NCI-H2107 treated with DMSO at 0.1 percent for 48 hours (cell line): ENCODE measurements around the gene DDX1.
"Not testable (repeated sequence)": the region's sequence is repeated elsewhere in the genome, so short reads cannot be mapped to it uniquely, and the experiment has no call there.

ENCODE experiments used
- DNase-seq: peaks from one replicate; lab custom pipeline; 2025; ENCODE audit not compliant: unreplicated experiment; lab: John Stamatoyannopoulos, UW

Gene DDX1

GRCh38 chr2:15614545-15615300 is 23.1 kb downstream of the DDX1 start:
- no peak for DNase-seq

DNA sequence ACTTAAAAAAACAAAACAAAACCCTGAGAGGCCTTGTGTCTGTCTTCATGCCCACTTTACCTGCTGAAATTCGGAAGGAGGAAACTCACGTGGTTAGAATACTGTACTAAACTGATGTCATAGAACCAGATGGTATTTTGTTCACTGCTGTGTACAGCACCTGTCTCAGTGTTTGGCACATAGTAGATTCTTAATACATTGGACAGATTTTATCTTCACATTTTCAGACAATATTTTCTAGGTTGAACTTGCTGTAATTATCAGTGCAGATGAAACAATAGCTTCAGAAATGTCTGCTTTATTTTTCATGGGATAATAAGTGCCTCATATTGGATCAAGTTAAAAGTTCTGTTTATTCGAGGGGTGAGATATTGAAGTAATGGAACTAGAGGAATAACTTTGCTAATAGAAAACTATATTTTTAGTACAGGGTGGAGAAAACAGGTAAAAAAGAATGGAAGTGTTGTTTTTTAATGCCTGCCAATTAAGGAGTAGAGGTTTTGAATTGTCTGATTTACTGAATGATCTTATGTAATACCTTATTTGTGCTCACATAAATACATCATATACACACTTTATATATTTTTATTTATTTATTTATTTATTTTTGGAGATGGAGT is 23.7 kb downstream of the DDX1 start:
- no peak for DNase-seq

- DNase-seq, result no peak
Measured at GRCh38 chr2:15616429-15616828, 24.8 kb downstream of the DDX1 start.

- DNase-seq, result no peak
Measured at GRCh38 chr2:15616850-15617777, 25.4 kb downstream of the DDX1 start.

DNA sequence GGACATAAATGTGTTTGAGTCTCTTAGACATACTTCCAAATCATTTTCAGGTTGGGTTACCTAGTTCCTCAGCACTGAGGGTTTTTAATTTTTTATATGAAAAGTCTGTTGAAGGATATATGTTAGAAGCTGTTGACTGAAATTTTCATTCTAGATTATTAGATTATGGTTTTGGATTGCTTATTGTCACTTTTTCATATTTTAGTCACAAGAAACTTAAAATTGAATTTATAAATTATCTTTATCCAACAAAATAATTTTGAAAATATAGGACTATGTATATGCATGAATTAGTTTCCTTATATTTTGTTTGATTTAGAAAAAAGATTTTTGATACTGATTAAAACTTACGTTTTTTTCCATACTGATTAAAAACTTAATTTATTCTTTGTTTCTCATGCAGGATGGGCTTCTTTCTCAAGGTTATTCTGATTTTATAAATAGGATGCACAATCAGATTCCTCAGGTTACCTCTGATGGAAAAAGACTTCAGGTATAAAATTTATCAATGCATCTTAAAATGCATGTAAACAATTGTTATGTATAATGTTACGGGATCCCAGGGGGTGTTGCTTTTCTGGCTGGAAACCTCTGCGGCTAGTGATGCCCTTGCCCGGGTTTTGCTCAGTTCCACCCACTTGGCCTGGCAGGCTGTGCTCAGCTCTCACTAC is 26.2 kb downstream of the DDX1 start:
- DNase-seq, result no peak

DNA sequence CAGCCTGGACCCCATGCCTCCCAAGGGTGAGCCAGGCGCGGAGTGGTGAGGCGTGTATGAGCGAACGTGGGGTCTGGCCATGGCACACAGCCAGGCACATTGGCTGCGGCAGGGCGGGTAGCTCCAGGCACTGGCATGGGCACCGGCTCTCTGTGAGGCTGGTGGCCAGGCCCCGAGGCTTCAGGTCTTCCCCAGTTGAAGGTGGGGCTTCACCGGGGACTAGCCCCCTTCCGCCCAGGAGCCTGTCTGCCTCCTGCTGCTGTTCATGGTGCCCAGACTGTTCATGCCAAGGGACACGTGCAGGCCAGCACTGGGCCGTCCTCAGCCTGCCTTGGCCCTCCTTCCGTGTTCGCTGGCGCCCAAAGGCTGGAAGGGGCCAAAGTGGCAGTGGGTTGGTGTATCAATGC is 26.8 kb downstream of the DDX1 start:
- no peak for DNase-seq

GRCh38 chr2:15619076-15619475 is 27.4 kb downstream of the DDX1 start:
- DNase-seq, result no peak

DNA sequence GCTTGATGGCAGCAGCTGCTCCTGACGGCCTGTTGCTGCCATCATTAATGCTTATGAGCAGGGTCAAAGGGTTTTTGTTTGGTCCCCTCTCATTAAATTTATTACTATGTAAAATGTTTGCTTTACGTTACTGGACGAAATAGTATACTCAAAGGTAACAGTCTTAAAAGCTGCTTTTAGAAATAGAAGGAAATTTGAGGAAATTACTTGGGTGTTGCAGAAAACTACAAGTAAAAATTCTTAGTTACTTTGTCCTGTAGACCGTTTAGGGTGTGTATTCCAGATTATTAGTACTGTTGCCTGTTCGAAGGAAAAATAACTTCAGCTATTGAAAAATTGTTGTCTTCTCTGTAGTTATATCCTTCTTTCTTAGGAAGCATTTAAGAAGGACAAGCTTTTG is 27.8 kb downstream of the DDX1 start:
- no peak for DNase-seq

DNA sequence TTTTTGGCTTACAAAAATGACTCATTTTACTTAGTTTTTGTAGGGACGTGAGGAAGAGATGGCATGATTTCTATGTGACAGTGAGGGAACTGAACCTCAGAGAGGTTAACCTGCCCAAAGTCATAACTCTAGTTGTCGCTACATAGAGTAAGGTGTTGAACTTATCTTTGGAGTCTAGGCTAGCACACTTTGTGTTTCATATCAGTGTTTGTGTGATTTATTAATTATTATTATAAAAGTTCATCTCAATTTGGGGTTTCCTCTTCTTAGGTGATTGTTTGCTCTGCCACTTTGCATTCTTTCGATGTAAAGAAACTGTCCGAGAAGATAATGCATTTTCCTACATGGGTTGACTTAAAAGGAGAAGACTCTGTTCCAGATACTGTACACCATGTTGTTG is 28.3 kb downstream of the DDX1 start:
- DNase-seq, result no peak

GRCh38 chr2:15620340-15620739 is 28.7 kb downstream of the DDX1 start:
- DNase-seq, result no peak

DNA sequence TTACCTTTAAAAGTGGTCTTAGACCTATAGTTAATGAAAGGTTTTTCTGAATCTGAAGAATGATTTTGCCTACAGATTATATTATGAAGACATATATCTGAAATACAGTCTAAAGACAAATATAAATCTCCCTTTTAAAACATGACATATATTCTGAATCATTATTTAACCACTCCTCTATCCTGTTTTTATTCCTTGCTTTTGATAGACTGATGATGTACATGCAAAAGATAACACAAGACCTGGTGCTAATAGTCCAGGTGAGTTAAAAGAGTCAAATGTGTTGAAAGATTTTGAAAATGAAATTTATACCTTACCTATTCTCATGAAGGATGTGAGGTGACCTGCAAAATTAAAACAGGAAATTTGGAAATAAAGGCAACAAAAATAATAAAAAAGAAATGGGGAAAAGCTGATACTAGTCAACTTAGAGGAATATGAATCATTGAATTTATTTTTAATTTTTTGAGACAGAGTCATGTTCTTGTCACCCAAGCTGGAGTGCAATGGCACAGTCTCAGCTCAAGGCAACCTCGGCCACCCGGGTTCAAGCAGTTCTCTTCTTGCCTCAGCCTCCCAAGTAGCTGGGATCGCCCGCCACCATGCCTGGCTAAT is 29.3 kb downstream of the DDX1 start:
- DNase-seq, result no peak

GRCh38 chr2:15621472-15621870 is 29.8 kb downstream of the DDX1 start:
- not testable (repeated sequence) for DNase-seq

DNA sequence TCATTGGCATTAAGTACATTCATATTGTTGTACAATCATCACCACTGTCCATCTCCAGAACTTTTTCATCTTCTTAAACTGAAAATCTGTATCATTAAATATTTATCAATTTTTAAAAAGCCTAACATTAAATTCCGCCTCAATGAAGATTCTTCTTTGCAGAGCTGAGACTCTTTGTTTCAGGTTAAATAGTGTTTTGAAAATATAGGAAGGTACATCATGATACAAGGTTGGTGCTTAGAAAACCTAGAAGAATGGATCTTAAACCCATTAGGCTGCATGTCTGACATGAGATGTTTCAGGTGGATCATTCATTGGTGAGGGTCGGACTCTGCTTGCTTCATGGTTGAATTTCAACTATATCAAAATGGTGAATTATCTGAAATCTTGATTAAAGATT is 30.5 kb downstream of the DDX1 start:
- DNase-seq, result no peak

- DNase-seq, result no peak
Measured at GRCh38 chr2:15622614-15623480, 31.2 kb downstream of the DDX1 start.

GRCh38 chr2:15623481-15623796 is 31.8 kb downstream of the DDX1 start:
- DNase-seq, result no peak

- no peak for DNase-seq
Measured at GRCh38 chr2:15623898-15624541, 32.4 kb downstream of the DDX1 start.

GRCh38 chr2:15624903-15625302 is 33.2 kb downstream of the DDX1 start:
- DNase-seq, result no peak

DNA sequence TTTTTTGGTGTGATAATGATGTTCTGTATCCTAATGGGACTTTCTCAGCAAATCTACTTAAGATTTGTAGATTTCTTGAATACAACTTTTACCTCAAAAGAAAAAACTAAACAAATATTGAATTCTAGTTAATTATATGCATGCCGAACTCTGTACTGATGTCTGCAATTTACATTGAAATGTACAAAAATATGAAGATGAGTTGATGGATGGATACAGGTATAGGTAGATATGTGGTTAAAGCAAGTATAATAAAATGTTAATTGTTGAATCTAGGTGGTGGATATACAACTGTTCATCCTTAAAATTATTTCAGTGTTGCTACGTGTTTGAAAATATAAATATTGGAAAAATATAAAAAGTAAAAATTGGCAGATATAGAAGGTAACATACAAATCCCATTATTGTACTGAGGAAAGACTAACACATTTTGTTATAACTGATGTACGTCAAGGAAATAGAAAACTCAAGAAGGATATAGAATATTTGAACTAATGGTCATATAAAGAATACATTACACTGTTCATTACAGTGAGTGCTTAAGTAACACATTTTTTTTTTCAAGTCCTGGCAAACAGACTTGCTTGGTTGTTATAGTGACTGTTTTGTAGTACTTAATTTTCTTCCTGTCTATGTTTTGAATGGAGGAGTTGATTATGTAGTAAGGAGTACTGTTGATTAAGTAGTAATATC is 33.8 kb downstream of the DDX1 start:
- no peak for DNase-seq

- no peak for DNase-seq
Measured at GRCh38 chr2:15626126-15626525, 34.5 kb downstream of the DDX1 start.
